SK-N-SH (cell line): ENCODE data around the gene RHOU. TPM values are rescaled to one million over a fixed set of nuclear protein-coding genes. Genes with fewer than 3 reads are reported as not detected.

ENCODE experiments used
- CTCF ChIA-PET: fragments of 300-600, 350-600 bp; formaldehyde crosslinking; extraction: SDS; loops from one replicate; lab custom pipeline; 2021; lab: Yijun Ruan, JAX
- POLR2A ChIA-PET: fragments of 350-600 bp; sonication (Branson Sonifier 250); formaldehyde crosslinking; extraction: SDS; loops from one replicate; lab custom pipeline; 2020; ENCODE audit warnings: antibody characterized with exemption, inconsistent platforms; lab: Yijun Ruan, JAX
- DNase-seq: peaks from one replicate; pipeline ENCODE4 v3.0.0; 2012
- H2AFZ ChIP-seq: fragments of 200-600 bp; sonication (generic); 2 replicates; pipeline ENCODE4 v1.8.1; 2016; ENCODE audit warnings: antibody characterized with exemption, mild to moderate bottlenecking, low read depth
- H3F3A ChIP-seq: fragments of 200-600 bp; sonication (generic); replicated peaks from 2 replicates; pipeline ENCODE3; 2016; ENCODE audit warnings: antibody characterized with exemption, mild to moderate bottlenecking; ENCODE audit not compliant: insufficient read depth
- H3K27ac ChIP-seq, 2 experiments: fragments of 200-500 bp in 1 of 2; fragments of 200-600 bp in 1 of 2; sonication (Bioruptor generic) in 1 of 2; sonication (generic), shearing (Covaris generic) in 1 of 2; 2 replicates each; pipeline versions ENCODE4 v1.5.1 to v1.6.1; 2014 to 2016; ENCODE audit warnings: low read depth in 2 of 2, inconsistent platforms in 1 of 2, low read length in 1 of 2, mild to moderate bottlenecking in 1 of 2, mixed read lengths in 1 of 2
- H3K27me3 ChIP-seq: fragments of 200-600 bp; sonication (generic), shearing (Covaris generic); 2 replicates; pipeline ENCODE4 v1.6.1; 2016; ENCODE audit warnings: mixed run types; ENCODE audit not compliant: insufficient read depth
- H3K36me3 ChIP-seq, 2 experiments: fragments of 200-500 bp in 1 of 2; fragments of 200-600 bp in 1 of 2; sonication (Bioruptor generic) in 1 of 2; sonication (generic) in 1 of 2; replicated peaks in 1 of 2; 2 replicates each; pipeline versions ENCODE3 to v1.5.1; 2014 to 2016; ENCODE audit warnings: low read length in 1 of 2, mild to moderate bottlenecking in 1 of 2; ENCODE audit not compliant: insufficient read depth in 2 of 2, control insufficient read depth in 1 of 2
- H3K4me1 ChIP-seq, 2 experiments: fragments of 200-500 bp in 1 of 2; fragments of 200-600 bp in 1 of 2; sonication (Bioruptor generic) in 1 of 2; sonication (generic), shearing (Covaris generic) in 1 of 2; 2 replicates each; pipeline versions ENCODE4 v1.5.1 to v1.6.1; 2014 to 2016; ENCODE audit warnings: low read depth in 1 of 2, low read length in 1 of 2, mixed run types in 1 of 2; ENCODE audit not compliant: insufficient read depth in 2 of 2, control insufficient read depth in 1 of 2
- H3K4me2 ChIP-seq: fragments of 200-600 bp; sonication (generic), shearing (Covaris generic); 2 replicates; pipeline ENCODE4 v1.6.1; 2017; ENCODE audit warnings: mixed run types
- H3K4me3 ChIP-seq, 2 experiments: fragments of 200-500 bp in 1 of 2; fragments of 200-600 bp in 1 of 2; sonication (Bioruptor generic) in 1 of 2; sonication (generic), shearing (Covaris generic) in 1 of 2; 2 replicates each; pipeline versions ENCODE4 v1.5.1 to v1.8.1; 2014 to 2016; ENCODE audit warnings: low read depth in 2 of 2, inconsistent platforms in 1 of 2, low read length in 1 of 2, mild to moderate bottlenecking in 1 of 2, mixed read lengths in 1 of 2, moderate library complexity in 1 of 2
- H3K79me2 ChIP-seq: fragments of 200-600 bp; sonication (generic); 2 replicates; pipeline ENCODE4 v1.8.1; 2017; ENCODE audit warnings: mild to moderate bottlenecking; ENCODE audit not compliant: insufficient read depth
- H3K9ac ChIP-seq: fragments of 200-600 bp; sonication (generic); 2 replicates; pipeline ENCODE4 v1.6.1; 2017; ENCODE audit warnings: mixed run types
- H3K9me2 ChIP-seq: fragments of 200-600 bp; sonication (generic); 2 replicates; pipeline ENCODE4 v1.6.1; 2017; ENCODE audit warnings: mixed run types
- H3K9me3 ChIP-seq: fragments of 200-600 bp; sonication (generic); 2 replicates; pipeline ENCODE4 v1.6.1; 2017; ENCODE audit warnings: mixed run types, mild to moderate bottlenecking, moderate library complexity
- H4K20me1 ChIP-seq: fragments of 200-600 bp; sonication (generic); 2 replicates; pipeline ENCODE4 v1.6.1; 2017; ENCODE audit warnings: mild to moderate bottlenecking, mixed run types; ENCODE audit not compliant: insufficient read depth
- CHD2 ChIP-seq: fragments of 150-350 bp; IDR thresholded peaks from 2 replicates; pipeline ENCODE4 v1.6.1; 2018; ENCODE audit warnings: low read length; ENCODE audit not compliant: partially characterized antibody
- EP300 ChIP-seq, 2 experiments: IDR thresholded peaks; 2 replicates each; pipeline versions ENCODE4 v1.4.0 to v1.6.1; 2012; ENCODE audit warnings: borderline replicate concordance in 1 of 2, low read depth in 1 of 2, low read length in 1 of 2
- FOSL2 ChIP-seq: IDR thresholded peaks from 2 replicates; pipeline ENCODE4 v1.4.0; 2012; ENCODE audit warnings: low read depth, mild to moderate bottlenecking, moderate library complexity, borderline replicate concordance
- FOXJ3 ChIP-seq: sonication (generic); formaldehyde crosslinking; IDR thresholded peaks from 2 replicates; pipeline ENCODE4 v1.5.1; 2020; ENCODE audit warnings: mild to moderate bottlenecking, missing genetic modification reagents
- FOXM1 ChIP-seq: IDR thresholded peaks from 2 replicates; pipeline ENCODE4 v1.4.0; 2012; ENCODE audit warnings: low read depth, mild to moderate bottlenecking
- GATA2 ChIP-seq: sonication (generic); formaldehyde crosslinking; IDR thresholded peaks from 2 replicates; pipeline ENCODE4 v1.5.0; 2020; ENCODE audit warnings: mild to moderate bottlenecking, missing genetic modification reagents
- MXI1 ChIP-seq: IDR thresholded peaks from 2 replicates; pipeline ENCODE4 v1.6.1; 2012; ENCODE audit warnings: mild to moderate bottlenecking, low read depth, low read length, improper control_type of control experiment
- NRF1 ChIP-seq: IDR thresholded peaks from 2 replicates; pipeline ENCODE4 v1.6.1; 2012; ENCODE audit warnings: low read depth, mild to moderate bottlenecking, low read length
- RAD21 ChIP-seq: IDR thresholded peaks from 2 replicates; pipeline ENCODE4 v1.6.1; 2012; ENCODE audit warnings: mild to moderate bottlenecking, low read length
- RFX5 ChIP-seq: IDR thresholded peaks from 2 replicates; pipeline ENCODE4 v1.6.1; 2012; ENCODE audit warnings: mild to moderate bottlenecking, improper control_type of control experiment, low read length
- RXRA ChIP-seq: IDR thresholded peaks from 2 replicates; pipeline ENCODE4 v1.4.0; 2012; ENCODE audit warnings: low read depth, mild to moderate bottlenecking, borderline replicate concordance
- TEAD4 ChIP-seq: IDR thresholded peaks from 2 replicates; pipeline ENCODE4 v1.4.0; 2012; ENCODE audit warnings: mild to moderate bottlenecking, borderline replicate concordance; ENCODE audit not compliant: insufficient read depth
- YY1 ChIP-seq: IDR thresholded peaks from 2 replicates; pipeline ENCODE4 v1.4.0; 2012; ENCODE audit warnings: low read depth, mild to moderate bottlenecking
- WGBS: methylation state at CpG from one replicate; pipeline ENCODE4 v1.1.6; 2017; ENCODE audit warnings: low lambda C conversion rate; 5-methylcytosine and 5-hydroxymethylcytosine counted together
- polyA plus RNA-seq, 3 experiments: library from polyadenylated mRNA; depleted of rRNA; stranded (reverse); fragments of >200 nt; gene quantifications; 2 replicates each; pipeline ENCODE4 v1.2.3, GENCODE V29; 2012
- TF ChIP-seq, protein P1 (sequence below): IDR thresholded peaks from 2 replicates; pipeline ENCODE4; 2012
- TF ChIP-seq, protein P2 (sequence below): IDR thresholded peaks from 2 replicates; pipeline ENCODE4 v1.6.1; 2012; ENCODE audit warnings: mild to moderate bottlenecking, low read depth, low read length, moderate library complexity

RHOU gene
- polyA plus RNA-seq, 1 of the 3 experiments (the other 2 are of a cell fraction): 0.36 TPM

- TF ChIP-seq, protein P1, sequence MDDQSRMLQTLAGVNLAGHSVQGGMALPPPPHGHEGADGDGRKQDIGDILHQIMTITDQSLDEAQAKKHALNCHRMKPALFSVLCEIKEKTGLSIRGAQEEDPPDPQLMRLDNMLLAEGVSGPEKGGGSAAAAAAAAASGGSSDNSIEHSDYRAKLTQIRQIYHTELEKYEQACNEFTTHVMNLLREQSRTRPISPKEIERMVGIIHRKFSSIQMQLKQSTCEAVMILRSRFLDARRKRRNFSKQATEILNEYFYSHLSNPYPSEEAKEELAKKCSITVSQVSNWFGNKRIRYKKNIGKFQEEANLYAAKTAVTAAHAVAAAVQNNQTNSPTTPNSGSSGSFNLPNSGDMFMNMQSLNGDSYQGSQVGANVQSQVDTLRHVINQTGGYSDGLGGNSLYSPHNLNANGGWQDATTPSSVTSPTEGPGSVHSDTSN: no peak
- TF ChIP-seq EP300 (IDR thresholded peaks at IDR 0.05; ENCODE audit: borderline replicate concordance in 1 of 2, low read depth in 1 of 2, low read length in 1 of 2) (no peak), FOXJ3 (CRISPR knock-in tag) (no peak), NRF1 (no peak), TEAD4 (no peak), FOXM1 (no peak), FOSL2 (no peak), MXI1 (no peak)
Measured at GRCh38 chr1:228687587-228687986, 47.7 kb upstream of the RHOU start (continued).

DNA sequence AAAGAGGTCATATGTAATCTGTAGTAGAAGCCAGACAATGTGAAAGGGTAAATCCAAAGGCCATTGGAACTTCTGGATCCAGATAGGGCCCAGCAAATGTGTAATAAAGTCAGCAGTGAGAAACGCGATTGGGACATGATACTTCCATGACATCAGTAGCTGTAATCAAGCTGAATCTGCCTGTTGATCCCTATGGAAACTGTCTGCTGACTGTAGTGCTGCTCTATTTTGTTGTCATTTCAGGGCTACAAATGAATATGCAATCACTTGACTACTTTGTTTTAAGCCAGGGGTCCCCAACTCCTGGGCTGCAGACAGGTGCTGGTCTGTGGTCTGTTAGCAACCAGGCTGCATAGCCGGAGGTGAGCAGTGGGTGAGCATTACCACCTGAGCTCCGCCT lies 46.0 kb upstream of the RHOU start:
- Histone ChIP-seq H3K4me1 (no peaks in the 10 kb centered on the region), H3F3A (no peaks in the 10 kb centered on the region), H3K9ac (no peak overlapping the region), H2AFZ (no peak overlapping the region)
- TF ChIP-seq MXI1 (no peak), RAD21 (no peak)
- TF ChIP-seq, all 33 proteins: peak for 0
- DNase-seq: no peak
- Histone ChIP-seq H3K27me3 (no peaks in the 10 kb centered on the region), H3K27ac (no peak overlapping the region), H3K9me2 (no peaks in the 10 kb centered on the region), H3K4me2 (no peak overlapping the region), H3K9me3 (no peaks in the 10 kb centered on the region), H4K20me1 (no peaks in the 10 kb centered on the region), H3K4me3 (no peak overlapping the region), H3K79me2 (no peaks in the 10 kb centered on the region), H3K36me3 (no peaks in the 10 kb centered on the region)
- ChIA-PET CTCF (interaction anchor here (1.5 to 6.5 kb wide), 3 partner anchors 25 to 793 kb away, joined by 4 to 53 read pairs (median 16); no protein-coding TSS in a partner anchor), POLR2A (no interaction called here)
- WGBS: 82% methylated on average over 2 of the region's 4 CpGs

DNA sequence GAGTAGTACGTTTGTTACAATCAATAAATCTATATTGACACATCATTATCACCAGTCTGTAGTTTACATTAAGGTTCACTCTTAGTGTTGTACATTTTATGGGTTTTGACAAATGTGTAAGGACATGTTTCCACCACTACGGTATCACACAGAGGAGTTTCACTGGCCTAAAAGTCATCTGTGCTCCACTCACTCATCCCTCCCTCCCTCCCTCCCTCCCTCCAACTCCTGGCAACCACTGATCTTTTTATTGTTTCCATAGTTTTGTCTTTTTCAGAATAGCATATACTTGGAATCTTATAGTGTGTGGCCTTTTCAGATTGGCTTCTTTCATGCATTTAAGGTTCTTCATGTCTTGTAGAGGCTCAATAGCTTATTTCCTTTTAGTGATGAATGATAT lies 44.1 kb upstream of the RHOU start:
- Histone ChIP-seq H3K9ac (no peak overlapping the region), H3K4me2 (no peak overlapping the region), H3K4me3 (no peak overlapping the region), H3K27ac (no peak overlapping the region), H3F3A (no peaks in the 10 kb centered on the region), H3K9me3 (no peaks in the 10 kb centered on the region), H3K36me3 (no peaks in the 10 kb centered on the region), H3K9me2 (no peaks in the 10 kb centered on the region), H4K20me1 (no peaks in the 10 kb centered on the region), H3K27me3 (no peaks in the 10 kb centered on the region), H2AFZ (no peak overlapping the region), H3K79me2 (no peaks in the 10 kb centered on the region), H3K4me1 (no peaks in the 10 kb centered on the region)
- POLR2A ChIA-PET: no interaction called here
- WGBS: 78% methylated on average over 2 of the region's 2 CpGs
- no peak for DNase-seq
- CTCF ChIA-PET: interaction anchor here (0.7 to 6.5 kb wide), 13 partner anchors 11 to 564 kb away, joined by 3 to 53 read pairs (median 5); partner anchors contain the start of gene RHOU
- TF ChIP-seq MXI1: no peak
- no peak for TF ChIP-seq RFX5
- TF ChIP-seq CHD2: no peak
- TF ChIP-seq FOXM1: no peak
- TF ChIP-seq RXRA: no peak
- no peak for TF ChIP-seq FOSL2
- no peak for TF ChIP-seq YY1
- no peak for TF ChIP-seq NRF1
- TF ChIP-seq, protein P2, sequence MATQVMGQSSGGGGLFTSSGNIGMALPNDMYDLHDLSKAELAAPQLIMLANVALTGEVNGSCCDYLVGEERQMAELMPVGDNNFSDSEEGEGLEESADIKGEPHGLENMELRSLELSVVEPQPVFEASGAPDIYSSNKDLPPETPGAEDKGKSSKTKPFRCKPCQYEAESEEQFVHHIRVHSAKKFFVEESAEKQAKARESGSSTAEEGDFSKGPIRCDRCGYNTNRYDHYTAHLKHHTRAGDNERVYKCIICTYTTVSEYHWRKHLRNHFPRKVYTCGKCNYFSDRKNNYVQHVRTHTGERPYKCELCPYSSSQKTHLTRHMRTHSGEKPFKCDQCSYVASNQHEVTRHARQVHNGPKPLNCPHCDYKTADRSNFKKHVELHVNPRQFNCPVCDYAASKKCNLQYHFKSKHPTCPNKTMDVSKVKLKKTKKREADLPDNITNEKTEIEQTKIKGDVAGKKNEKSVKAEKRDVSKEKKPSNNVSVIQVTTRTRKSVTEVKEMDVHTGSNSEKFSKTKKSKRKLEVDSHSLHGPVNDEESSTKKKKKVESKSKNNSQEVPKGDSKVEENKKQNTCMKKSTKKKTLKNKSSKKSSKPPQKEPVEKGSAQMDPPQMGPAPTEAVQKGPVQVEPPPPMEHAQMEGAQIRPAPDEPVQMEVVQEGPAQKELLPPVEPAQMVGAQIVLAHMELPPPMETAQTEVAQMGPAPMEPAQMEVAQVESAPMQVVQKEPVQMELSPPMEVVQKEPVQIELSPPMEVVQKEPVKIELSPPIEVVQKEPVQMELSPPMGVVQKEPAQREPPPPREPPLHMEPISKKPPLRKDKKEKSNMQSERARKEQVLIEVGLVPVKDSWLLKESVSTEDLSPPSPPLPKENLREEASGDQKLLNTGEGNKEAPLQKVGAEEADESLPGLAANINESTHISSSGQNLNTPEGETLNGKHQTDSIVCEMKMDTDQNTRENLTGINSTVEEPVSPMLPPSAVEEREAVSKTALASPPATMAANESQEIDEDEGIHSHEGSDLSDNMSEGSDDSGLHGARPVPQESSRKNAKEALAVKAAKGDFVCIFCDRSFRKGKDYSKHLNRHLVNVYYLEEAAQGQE: no peak
- TF ChIP-seq GATA2 (CRISPR knock-in tag): no peak
